Measurements from ENCODE around the gene DSCAML1. TPM values are rescaled to one million over a fixed set of nuclear protein-coding genes. Genes with fewer than 3 reads are reported as not detected.
A peak's percentile ranks its signal among the peaks of the same experiment; 100 is the strongest.

DSCAML1 gene
- total and polyA plus RNA-seq, 4 experiments from 2014 or later, result 1.00 to 1.0 TPM; not detected in 2

DNA sequence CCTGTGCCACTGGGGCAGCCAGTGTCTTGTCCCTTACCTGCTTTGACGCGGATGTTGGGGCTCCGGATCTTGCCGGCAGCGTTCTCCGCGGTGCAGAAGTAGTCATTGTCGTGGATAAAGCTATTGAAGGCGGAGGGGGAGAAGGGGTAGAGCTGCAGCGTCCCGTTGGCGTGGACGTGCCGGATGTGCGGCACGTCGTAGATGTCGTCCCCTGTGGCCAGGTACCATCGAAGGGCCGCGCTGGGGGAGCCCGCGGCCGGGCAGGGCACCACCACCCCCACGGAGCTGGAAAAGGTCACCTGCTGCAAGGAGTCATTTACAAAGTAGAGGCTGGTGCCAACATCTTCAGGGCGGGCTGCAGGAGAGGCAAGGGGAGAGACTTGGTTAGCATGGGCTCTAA lies 16.6 kb downstream of the DSCAML1 start:
- H3K36me3 Mint-ChIP-seq, result no peaks in the 10 kb centered on the region
- no peak overlapping the region for H3K4me3 ChIP-seq (ENCODE audit: low read length in 2 of 2)
- H3K36me3 ChIP-seq (ENCODE audit: insufficient read depth, low read length), result no peaks in the 10 kb centered on the region
- H3K4me1 Mint-ChIP-seq, result no peaks in the 10 kb centered on the region
- H3K9me3 ChIP-seq (ENCODE audit: control insufficient read depth in 1 of 2, low read length in 2 of 2), result no peaks in the 10 kb centered on the region
- intact Hi-C loops (cut with micrococcal nuclease), result no loop called here
- H3K27ac Mint-ChIP-seq, result no peak overlapping the region
- ChIA-PET POLR2A (ENCODE audit: partially characterized antibody) (no interaction called here), CTCF (ENCODE audit: partially characterized antibody) (no interaction called here)
- no peaks in the 10 kb centered on the region for H3K4me1 ChIP-seq (ENCODE audit: insufficient read depth, low read length)
- peaks cover 7% of the 10 kb centered on the region for H3K27me3 ChIP-seq (ENCODE audit: insufficient read depth, low read length)
- H3K9me3 Mint-ChIP-seq, result no peaks in the 10 kb centered on the region
- no peak for DNase-seq
- H3K4me3 Mint-ChIP-seq, result no peak overlapping the region
- peaks cover 36 to 51% of the 10 kb centered on the region in 2 donors for H3K27me3 Mint-ChIP-seq
- no peak overlapping the region for H3K27ac ChIP-seq (ENCODE audit: low read depth, low read length)

- Histone ChIP-seq H3K4me3 (ENCODE audit: low read length in 2 of 2) (no peak overlapping the region), H3K27me3 (ENCODE audit: insufficient read depth, low read length) (peaks cover 3% of the 10 kb centered on the region), H3K4me1 (ENCODE audit: insufficient read depth, low read length) (no peaks in the 10 kb centered on the region), H3K9me3 (ENCODE audit: control insufficient read depth in 1 of 2, low read length in 2 of 2) (no peaks in the 10 kb centered on the region), H3K27ac (ENCODE audit: low read depth, low read length) (no peak overlapping the region), H3K36me3 (ENCODE audit: insufficient read depth, low read length) (no peaks in the 10 kb centered on the region)
- Mint-ChIP-seq H3K27ac (no peak overlapping the region), H3K36me3 (no peaks in the 10 kb centered on the region), H3K4me3 (no peak overlapping the region), H3K27me3 (peaks cover 26 to 33% of the 10 kb centered on the region in 2 donors), H3K9me3 (no peaks in the 10 kb centered on the region), H3K4me1 (no peaks in the 10 kb centered on the region)
- ChIA-PET CTCF (ENCODE audit: partially characterized antibody) (no interaction called here), POLR2A (ENCODE audit: partially characterized antibody) (no interaction called here)
- intact Hi-C loops (cut with micrococcal nuclease), result no loop called here
- DNase-seq, result no peak
Observed at GRCh38 chr11:117774553-117774952, 22.5 kb downstream of the DSCAML1 start.

DNA sequence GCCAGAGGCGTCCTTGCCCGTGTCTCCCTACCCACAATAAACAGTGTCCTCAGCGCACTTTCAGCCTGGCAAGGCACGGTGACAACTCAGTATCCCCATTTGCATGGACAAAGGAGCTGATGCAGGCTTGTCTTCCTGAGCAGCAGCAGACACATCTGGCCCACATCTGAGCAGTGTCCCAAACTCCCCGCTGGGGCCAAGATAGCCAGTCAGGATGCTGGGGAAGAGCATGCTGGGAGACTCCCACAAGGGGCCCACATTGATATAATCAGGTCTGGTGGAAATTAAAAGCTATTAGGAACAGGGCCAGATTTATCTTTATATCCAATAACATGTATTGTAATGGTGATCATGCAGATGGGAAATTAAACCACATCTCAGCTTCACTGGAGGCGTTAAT lies 24.7 kb downstream of the DSCAML1 start:
- ChIA-PET CTCF (ENCODE audit: partially characterized antibody) (no interaction called here), POLR2A (ENCODE audit: partially characterized antibody) (no interaction called here)
- peaks cover 21 to 27% of the 10 kb centered on the region in 2 donors for H3K27me3 Mint-ChIP-seq

DNA sequence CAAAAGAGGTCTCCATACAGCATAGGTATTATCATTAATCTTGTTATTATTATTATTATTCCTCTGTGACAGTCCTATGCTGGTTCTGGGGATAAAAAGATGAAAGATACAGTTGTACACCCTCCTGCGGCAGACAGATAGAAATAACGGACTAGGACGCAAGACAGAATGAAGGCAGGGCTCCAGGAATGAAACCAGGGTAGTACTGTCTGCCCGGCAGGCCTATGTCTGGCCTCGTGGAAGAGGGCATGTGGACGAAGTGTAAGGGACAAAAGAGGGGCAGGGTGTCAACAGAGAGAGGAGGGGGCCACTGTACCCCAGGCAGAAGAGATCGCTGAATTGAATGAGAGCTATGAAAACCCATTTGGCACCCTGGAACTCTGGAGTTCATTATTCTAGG lies 25.2 kb downstream of the DSCAML1 start:
- Histone ChIP-seq H3K27me3 (ENCODE audit: insufficient read depth, low read length) (peaks cover 3% of the 10 kb centered on the region), H3K27ac (ENCODE audit: low read depth, low read length) (no peak overlapping the region), H3K4me3 (ENCODE audit: low read length in 2 of 2) (no peak overlapping the region), H3K36me3 (ENCODE audit: insufficient read depth, low read length) (no peaks in the 10 kb centered on the region), H3K4me1 (ENCODE audit: insufficient read depth, low read length) (no peaks in the 10 kb centered on the region), H3K9me3 (ENCODE audit: control insufficient read depth in 1 of 2, low read length in 2 of 2) (no peaks in the 10 kb centered on the region)
- no peaks in the 10 kb centered on the region for H3K4me1 Mint-ChIP-seq
- H3K36me3 Mint-ChIP-seq, result no peaks in the 10 kb centered on the region
- DNase-seq, result no peak
- CTCF ChIA-PET (ENCODE audit: partially characterized antibody), result no interaction called here
- intact Hi-C loops (cut with micrococcal nuclease), result no loop called here
- peaks cover 18 to 25% of the 10 kb centered on the region in 2 donors for H3K27me3 Mint-ChIP-seq
- no peak overlapping the region for H3K4me3 Mint-ChIP-seq
- H3K27ac Mint-ChIP-seq, result no peak overlapping the region
- POLR2A ChIA-PET (ENCODE audit: partially characterized antibody), result no interaction called here
- no peaks in the 10 kb centered on the region for H3K9me3 Mint-ChIP-seq

More for the DNA sequence above, 24.7 kb downstream of the DSCAML1 start:
- Mint-ChIP-seq H3K36me3 (no peaks in the 10 kb centered on the region), H3K4me3 (no peak overlapping the region), H3K9me3 (no peaks in the 10 kb centered on the region), H3K4me1 (no peaks in the 10 kb centered on the region), H3K27ac (peak overlapping the region in 1 of 7 donors; percentile 43)
- DNase-seq, result no peak
- intact Hi-C loops (cut with micrococcal nuclease), result no loop called here
- Histone ChIP-seq H3K4me1 (ENCODE audit: insufficient read depth, low read length) (no peaks in the 10 kb centered on the region), H3K27ac (ENCODE audit: low read depth, low read length) (no peak overlapping the region), H3K9me3 (ENCODE audit: control insufficient read depth in 1 of 2, low read length in 2 of 2) (no peaks in the 10 kb centered on the region), H3K4me3 (ENCODE audit: low read length in 2 of 2) (no peak overlapping the region), H3K36me3 (ENCODE audit: insufficient read depth, low read length) (no peaks in the 10 kb centered on the region), H3K27me3 (ENCODE audit: insufficient read depth, low read length) (peaks cover 3% of the 10 kb centered on the region)

DNA sequence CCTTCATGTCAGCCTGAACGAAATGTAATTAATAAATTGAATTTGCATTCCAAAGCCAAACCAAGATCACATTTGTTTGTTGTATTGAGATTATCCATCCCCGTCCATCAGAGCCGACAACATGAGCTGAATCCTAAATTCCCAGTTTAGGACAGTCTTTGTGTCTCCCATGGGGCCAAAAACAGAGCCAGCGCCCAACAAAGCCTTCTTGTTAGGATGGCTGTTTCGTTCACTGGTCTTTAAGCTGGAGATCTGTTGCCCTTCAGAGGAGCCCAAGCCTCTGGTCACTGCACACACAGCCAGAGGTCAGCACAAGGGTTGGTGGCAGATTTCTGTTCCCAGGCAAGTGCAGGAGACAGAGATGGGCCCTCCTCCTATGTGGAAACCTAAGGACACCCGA lies 25.8 kb downstream of the DSCAML1 start:
- Histone ChIP-seq H3K9me3 (ENCODE audit: control insufficient read depth in 1 of 2, low read length in 2 of 2) (no peaks in the 10 kb centered on the region), H3K27me3 (ENCODE audit: insufficient read depth, low read length) (peaks cover 3% of the 10 kb centered on the region), H3K27ac (ENCODE audit: low read depth, low read length) (no peak overlapping the region), H3K4me1 (ENCODE audit: insufficient read depth, low read length) (no peaks in the 10 kb centered on the region), H3K36me3 (ENCODE audit: insufficient read depth, low read length) (no peaks in the 10 kb centered on the region), H3K4me3 (ENCODE audit: low read length in 2 of 2) (no peak overlapping the region)
- no peak for DNase-seq
- intact Hi-C loops (cut with micrococcal nuclease), result no loop called here
- ChIA-PET CTCF (ENCODE audit: partially characterized antibody) (no interaction called here), POLR2A (ENCODE audit: partially characterized antibody) (no interaction called here)
- Mint-ChIP-seq H3K27ac (no peak overlapping the region), H3K9me3 (no peaks in the 10 kb centered on the region), H3K27me3 (peaks cover 13 to 21% of the 10 kb centered on the region in 2 donors), H3K4me3 (no peak overlapping the region), H3K36me3 (no peaks in the 10 kb centered on the region), H3K4me1 (no peaks in the 10 kb centered on the region)

DNA sequence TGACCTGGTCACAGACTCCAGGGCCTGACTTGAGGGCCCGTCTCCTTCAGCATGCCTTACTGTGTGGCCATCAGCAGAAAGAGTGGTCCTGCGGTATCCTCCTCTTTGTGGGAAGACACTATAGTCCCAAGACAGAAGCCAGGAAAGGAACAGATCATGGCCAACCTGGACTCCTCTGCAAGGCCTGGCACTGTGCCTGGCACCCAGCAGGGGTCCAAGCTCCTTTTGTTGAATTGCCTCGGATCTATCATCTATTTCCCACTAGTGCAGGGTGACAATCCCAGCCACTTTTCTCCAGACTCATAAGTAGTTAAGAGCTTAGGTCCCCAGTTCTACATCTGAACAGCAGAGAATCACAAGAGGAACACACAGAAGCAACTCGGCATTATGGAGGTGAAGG lies 27.0 kb downstream of the DSCAML1 start:
- Histone ChIP-seq H3K4me3 (ENCODE audit: low read length in 2 of 2) (no peak overlapping the region), H3K27me3 (ENCODE audit: insufficient read depth, low read length) (peaks cover 1% of the 10 kb centered on the region), H3K36me3 (ENCODE audit: insufficient read depth, low read length) (no peaks in the 10 kb centered on the region), H3K4me1 (ENCODE audit: insufficient read depth, low read length) (no peaks in the 10 kb centered on the region), H3K27ac (ENCODE audit: low read depth, low read length) (no peak overlapping the region), H3K9me3 (ENCODE audit: control insufficient read depth in 1 of 2, low read length in 2 of 2) (no peaks in the 10 kb centered on the region)
- ChIA-PET CTCF (ENCODE audit: partially characterized antibody) (no interaction called here), POLR2A (ENCODE audit: partially characterized antibody) (no interaction called here)
- Mint-ChIP-seq H3K9me3 (no peaks in the 10 kb centered on the region), H3K36me3 (no peaks in the 10 kb centered on the region), H3K4me1 (no peaks in the 10 kb centered on the region), H3K4me3 (no peak overlapping the region), H3K27ac (no peak overlapping the region), H3K27me3 (peaks cover 9 to 17% of the 10 kb centered on the region in 2 donors)
- DNase-seq, result no peak
- intact Hi-C loops (cut with micrococcal nuclease), result no loop called here

DNA sequence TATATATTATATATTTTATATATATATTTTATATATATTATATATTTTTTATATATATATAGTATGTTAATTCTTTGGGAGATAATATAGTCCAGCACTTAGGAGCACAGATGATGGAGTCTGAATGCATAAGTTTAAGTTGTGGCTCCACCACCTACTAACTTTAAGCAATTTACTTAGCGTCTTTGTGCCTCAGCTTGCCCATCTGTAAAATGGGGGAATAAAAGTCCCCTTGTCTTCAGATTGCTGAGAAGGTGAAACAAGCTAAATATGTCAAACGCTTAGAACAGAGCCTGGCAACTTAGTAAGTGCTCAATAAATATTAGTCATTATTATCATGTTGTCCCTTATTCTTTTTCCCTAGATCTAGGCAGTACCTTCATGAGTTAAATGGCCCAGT lies 27.5 kb downstream of the DSCAML1 start:
- Histone ChIP-seq H3K4me1 (ENCODE audit: insufficient read depth, low read length) (no peaks in the 10 kb centered on the region), H3K27ac (ENCODE audit: low read depth, low read length) (no peak overlapping the region), H3K9me3 (ENCODE audit: control insufficient read depth in 1 of 2, low read length in 2 of 2) (no peaks in the 10 kb centered on the region), H3K27me3 (ENCODE audit: insufficient read depth, low read length) (no peaks in the 10 kb centered on the region), H3K4me3 (ENCODE audit: low read length in 2 of 2) (no peak overlapping the region), H3K36me3 (ENCODE audit: insufficient read depth, low read length) (no peaks in the 10 kb centered on the region)
- ChIA-PET CTCF (ENCODE audit: partially characterized antibody) (no interaction called here), POLR2A (ENCODE audit: partially characterized antibody) (no interaction called here)
- no peak for DNase-seq
- Mint-ChIP-seq H3K36me3 (no peaks in the 10 kb centered on the region), H3K4me3 (no peak overlapping the region), H3K4me1 (no peaks in the 10 kb centered on the region), H3K27me3 (peaks cover 9 to 17% of the 10 kb centered on the region in 2 donors), H3K9me3 (no peaks in the 10 kb centered on the region), H3K27ac (no peak overlapping the region)
- intact Hi-C loops (cut with micrococcal nuclease), result no loop called here

DNA sequence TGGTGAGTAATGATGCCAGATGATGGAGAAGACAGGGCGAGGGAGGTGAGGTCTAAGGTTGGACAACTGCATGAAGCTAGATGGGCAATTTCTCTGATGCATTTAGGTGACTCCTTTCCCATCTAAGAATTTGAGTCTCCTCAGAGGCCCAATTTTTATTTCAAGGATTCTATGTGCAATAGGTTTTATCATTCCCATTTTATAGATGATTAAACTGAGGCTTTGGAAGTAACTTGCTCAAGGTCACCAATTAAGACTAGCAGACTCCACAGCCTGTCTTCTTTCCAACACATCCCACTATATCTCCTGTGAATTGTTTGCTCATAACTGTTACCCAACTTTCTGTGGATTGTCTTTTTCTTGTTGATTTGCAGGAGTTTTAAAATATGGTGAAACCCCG lies 28.5 kb downstream of the DSCAML1 start:
- Histone ChIP-seq H3K4me3 (ENCODE audit: low read length in 2 of 2) (no peak overlapping the region), H3K9me3 (ENCODE audit: control insufficient read depth in 1 of 2, low read length in 2 of 2) (no peaks in the 10 kb centered on the region), H3K4me1 (ENCODE audit: insufficient read depth, low read length) (no peaks in the 10 kb centered on the region), H3K36me3 (ENCODE audit: insufficient read depth, low read length) (no peaks in the 10 kb centered on the region), H3K27me3 (ENCODE audit: insufficient read depth, low read length) (no peaks in the 10 kb centered on the region), H3K27ac (ENCODE audit: low read depth, low read length) (no peak overlapping the region)
- H3K9me3 Mint-ChIP-seq, result no peaks in the 10 kb centered on the region
- DNase-seq, result no peak
- H3K27me3 Mint-ChIP-seq, result peaks cover 8 to 14% of the 10 kb centered on the region in 2 donors
- CTCF ChIA-PET (ENCODE audit: partially characterized antibody), result no interaction called here
- POLR2A ChIA-PET (ENCODE audit: partially characterized antibody), result no interaction called here
- no peaks in the 10 kb centered on the region for H3K36me3 Mint-ChIP-seq
- H3K4me3 Mint-ChIP-seq, result no peak overlapping the region
- intact Hi-C loops (cut with micrococcal nuclease), result no loop called here
- H3K4me1 Mint-ChIP-seq, result no peaks in the 10 kb centered on the region
- H3K27ac Mint-ChIP-seq, result no peak overlapping the region
